ENCODE data around the gene NTN4.
"Not testable (repeated sequence)": the region's sequence is repeated elsewhere in the genome, so short reads cannot be mapped to it uniquely, and the experiment has no call there.

Gene NTN4

DNA sequence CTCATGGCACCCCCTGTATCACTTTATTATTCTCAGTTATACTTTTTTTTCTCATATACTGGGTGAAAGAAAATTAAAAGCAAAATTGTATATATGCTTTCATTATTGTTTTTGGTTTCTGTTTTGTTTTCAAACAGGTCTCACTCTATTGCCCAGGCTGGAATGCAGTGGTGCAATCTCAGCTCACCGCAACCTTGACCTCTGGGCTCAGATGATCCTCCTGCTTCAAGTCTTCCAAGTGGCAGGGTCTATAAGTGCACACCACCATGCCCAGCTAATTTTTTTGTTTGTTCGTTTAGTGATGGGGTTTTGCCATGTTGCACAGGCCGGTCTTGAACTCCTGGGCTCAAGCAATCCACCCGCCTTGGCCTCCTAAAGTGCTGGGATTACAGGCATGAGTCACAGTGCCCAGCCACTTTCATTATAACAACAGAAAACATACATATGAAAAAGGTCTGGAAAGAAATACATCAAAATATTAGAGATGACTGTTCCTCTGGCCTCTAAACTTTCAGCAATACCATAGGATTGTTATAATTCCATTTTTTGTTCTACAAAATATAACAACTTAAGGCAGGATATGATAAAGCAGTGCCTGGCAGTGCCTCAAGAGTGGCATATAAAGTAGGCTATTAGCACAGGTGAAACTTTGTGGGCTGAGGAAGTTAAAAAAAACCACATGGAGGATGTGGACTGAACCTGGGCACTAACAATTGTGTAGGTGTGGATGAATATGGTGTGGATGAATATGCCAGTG lies 5.8 kb upstream of the NTN4 start:
- no peak for DNase-seq

- peak; percentile 26 to 44 for DNase-seq
These were observed 619 bp upstream of the NTN4 start for GRCh38 chr12:95790917-95791849.

DNA sequence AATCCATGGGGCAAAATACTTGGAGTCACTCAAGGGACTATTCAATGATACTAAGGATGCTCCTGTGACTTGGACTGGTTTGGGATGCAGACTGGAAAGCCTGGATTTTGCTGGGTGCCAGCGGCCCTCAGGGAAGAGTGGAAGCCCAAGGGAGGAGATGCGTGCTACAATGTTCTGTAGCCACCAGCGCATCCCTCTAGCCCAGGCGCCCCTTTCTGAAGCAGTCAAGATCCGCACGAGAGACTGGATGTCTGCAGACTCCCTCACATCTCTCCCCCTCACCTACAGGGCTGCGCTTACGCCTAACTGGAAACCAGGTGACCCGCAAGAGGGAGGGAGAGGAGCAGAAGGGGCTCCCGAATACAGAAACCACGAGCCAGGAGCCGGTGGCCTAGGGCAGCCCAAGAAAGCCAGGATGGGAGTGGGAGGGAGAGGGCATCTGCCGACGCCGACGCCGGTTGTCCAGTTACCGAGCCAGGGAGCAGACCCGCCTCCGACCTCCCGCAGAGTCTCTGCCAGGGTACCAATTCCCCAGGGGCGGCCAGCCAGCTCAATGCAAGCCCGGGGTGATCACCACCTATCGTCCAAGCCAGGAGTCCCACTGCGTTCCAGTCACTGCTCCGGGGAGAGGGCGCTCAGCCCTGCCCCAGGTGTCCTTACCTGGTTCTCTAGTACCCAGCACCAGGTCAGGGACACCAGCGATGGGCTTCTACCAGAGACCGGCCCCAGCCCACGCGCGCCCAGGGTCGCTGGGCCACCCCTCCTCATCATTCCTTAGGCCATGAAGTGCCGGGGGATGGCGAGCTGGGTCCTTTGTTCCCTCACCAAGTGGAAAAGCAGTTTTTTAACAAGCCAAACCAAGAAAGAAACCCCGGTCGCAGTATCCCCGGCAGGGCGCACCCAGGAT lies 1.2 kb downstream of the NTN4 start:
- DNase-seq, result peak in 1 of 2 experiments; percentile 9

GRCh38 chr12:95788637-95789036 lies 1.9 kb downstream of the NTN4 start:
- DNase-seq, result no peak

DNA sequence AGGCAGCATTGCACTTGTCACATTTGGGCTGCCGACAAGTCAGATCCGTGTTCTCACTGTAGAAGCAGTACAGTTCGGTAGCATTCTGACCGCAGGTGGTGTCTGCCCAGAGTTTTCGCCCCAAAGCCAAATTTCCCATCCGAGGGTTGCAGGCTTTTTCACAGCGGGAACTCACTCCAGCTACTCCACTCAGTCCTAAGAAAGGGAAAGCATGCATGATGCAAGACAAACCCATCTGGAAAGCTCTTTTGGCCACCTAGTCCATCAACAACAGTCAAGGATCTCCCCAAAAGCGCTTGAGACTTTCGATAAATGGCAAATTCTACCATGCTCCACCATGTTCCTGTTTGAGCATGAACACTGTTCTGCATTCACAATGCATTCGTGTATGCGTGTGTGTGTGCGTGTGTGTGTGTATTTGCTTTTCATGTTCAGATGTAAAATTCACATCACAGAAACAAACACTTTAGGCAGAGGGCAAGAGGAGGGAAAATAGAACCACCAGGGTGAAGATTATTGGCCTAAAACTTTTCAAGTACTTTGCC lies 3.2 kb downstream of the NTN4 start:
- DNase-seq, result no peak

DNA sequence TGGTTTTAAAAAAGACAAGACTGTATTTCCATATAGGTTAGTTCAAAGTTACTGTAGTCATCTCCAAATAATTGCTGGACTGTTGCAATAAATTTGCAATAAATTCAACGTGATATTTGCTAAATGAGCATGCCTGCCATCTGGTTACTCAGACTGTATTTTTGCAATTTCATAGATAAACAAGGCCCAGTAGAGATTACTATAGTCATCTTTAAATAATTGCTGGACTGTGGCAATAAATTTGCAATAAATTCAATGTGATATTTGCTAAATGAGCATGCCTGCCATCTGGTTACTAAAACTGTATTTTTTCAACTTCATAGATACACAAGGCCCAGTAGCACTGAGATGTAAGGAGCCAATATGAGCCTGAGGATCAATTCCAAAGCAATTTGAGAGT lies 5.6 kb downstream of the NTN4 start:
- DNase-seq, result no peak

DNA sequence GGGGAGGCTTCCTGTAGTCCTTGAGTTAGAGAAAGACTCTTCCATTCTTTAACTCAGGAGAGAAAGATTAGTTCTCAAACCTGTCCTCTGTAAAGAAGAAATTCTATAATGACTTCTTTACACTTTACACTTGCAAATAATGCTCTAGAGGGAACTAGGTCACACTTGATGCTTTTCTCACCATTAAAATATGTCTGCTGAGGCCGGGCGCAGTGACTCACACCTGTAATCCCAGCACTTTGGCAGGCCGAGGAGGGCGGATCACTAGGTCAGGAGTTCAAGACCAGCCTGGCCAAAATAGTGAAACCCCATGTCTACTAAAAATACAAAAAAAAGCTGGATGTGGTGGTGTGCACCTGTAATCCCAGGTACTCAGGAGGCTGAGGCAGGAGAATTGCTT lies 6.3 kb downstream of the NTN4 start:
- DNase-seq, result no peak

- DNase-seq, result not testable (repeated sequence)
These were observed 15.1 kb downstream of the NTN4 start for GRCh38 chr12:95775466-95775865.

- DNase-seq, result no peak
These were observed 16.1 kb downstream of the NTN4 start for GRCh38 chr12:95774311-95775045.

DNA sequence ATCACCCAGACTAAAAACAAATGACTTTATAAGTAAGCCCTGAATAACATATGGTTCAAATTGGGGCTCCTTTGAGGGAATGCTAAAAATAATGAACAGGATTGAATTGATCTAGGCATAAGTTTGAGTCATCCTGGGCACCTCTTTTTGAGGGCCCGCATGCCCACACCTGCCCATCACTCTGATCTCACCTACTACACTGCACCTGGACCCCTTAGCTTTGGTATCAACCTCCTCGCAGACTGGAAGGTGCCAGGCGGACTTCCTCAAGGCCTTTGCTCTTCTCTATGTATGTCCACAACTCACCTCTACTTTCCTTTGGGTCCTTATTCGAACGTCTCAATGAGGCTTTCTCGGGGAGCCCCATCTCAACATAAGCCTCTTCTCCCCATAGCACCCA lies 17.2 kb downstream of the NTN4 start:
- DNase-seq, result no peak

DNA sequence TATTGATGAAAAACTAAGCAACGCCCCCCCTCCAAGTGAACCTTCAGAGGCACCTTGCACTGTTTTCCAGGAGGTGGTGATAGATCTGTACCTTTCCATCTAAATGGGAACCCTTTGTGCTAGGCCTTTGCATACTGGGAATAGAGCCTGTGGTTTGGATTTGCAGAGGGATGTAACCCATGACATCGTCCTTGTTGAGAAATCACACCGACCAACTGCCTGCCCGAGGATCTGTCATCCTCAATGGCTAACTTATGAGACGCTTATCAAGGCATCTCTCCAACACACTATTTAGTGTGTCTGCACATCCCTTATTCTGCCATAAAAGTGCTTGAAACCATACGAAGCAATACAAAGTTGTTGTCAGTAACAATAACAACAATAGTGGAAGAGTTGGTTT lies 22.9 kb downstream of the NTN4 start:
- no peak for DNase-seq

DNA sequence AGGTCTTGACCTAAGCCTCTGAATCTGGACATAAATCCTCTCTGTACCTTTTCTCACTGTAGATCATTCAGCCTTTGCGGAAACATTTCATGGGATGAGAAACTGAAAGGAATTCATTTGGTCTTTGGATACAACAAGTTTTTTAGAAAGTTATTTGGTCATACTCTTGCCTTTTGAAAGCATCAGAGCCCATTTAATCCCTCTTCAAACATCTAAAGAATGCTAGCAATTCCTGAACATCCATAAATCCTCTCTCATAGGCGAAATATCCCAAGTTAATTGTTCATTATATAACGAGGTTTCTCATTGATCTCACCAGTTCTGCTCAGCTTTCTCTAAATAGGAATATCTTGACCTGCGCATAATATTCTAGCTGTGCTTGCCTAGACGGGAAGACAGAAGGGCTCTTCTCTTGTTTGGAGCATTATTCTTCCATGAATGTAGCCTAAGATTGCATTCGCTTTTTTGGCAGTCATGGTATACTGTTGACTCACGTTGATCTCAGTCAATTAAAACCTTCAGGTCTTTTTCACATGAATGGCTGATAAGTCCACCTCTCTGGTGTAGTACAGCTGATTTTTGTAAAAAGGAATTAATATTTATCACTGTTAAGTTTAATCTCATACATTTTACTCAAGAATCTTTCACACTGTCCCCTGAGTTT lies 24.1 kb downstream of the NTN4 start:
- no peak for DNase-seq

DNA sequence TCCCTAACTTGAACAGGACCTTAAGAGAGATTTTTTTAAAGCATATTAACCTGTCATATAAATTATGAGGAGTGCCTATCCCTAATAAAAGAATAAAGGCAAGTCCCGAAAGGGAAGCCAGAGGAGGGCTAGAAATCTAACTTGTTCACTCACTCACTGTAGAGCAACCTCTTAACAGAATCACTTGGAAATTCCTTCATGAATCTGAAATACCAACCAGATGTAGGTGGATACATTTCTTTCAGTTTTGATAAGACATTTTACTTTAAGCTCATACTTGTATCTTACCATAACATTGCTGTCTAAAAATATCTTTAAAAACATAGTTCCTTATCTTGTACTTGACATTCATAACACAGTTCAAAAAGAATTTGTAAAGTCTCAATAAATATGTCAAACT lies 25.7 kb downstream of the NTN4 start:
- DNase-seq, result no peak

GRCh38 chr12:95763809-95764253 lies 26.7 kb downstream of the NTN4 start:
- no peak for DNase-seq

GRCh38 chr12:95762123-95762785 lies 28.3 kb downstream of the NTN4 start:
- no peak for DNase-seq

- DNase-seq, result no peak
These were observed 30.2 kb downstream of the NTN4 start for GRCh38 chr12:95760371-95760770.

DNA sequence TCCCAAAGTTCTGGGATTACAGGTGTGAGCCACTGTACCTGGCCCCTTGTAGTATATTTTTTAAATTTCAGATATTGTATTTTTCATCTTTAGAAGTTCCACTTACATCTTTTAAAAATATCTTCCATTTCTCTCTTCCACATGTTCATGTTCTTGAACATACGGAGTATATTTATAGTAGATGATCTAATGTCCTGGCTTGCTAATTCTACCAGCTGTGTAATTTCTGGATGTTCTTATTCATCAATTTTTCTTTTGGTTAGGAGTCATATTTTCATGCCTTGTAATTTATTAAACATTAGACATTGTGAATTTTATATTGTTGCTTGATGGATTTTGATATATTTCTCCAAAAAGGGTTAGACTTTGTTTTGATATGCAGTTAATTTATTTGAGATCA lies 30.8 kb downstream of the NTN4 start:
- DNase-seq, result no peak

DNA sequence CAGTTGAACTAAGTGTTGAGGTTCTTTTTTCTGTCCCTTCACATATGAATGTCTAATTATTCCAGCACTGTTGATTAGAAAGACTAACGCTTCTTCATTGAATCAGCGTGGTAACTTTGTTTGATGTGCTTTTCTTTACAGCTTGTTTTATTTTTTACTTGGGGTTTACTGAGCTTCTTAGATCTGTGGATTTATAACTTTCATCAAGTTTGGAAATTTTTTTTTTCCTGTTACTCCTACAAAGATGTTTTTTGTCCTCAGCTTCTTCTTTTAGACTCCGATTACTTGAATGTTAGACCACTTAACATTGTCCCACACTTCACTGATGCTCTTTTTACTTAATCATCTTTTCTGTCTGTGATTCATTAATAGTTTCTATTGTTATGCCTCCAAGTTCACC lies 31.5 kb downstream of the NTN4 start:
- no peak for DNase-seq

- no peak for DNase-seq
These were observed 34.2 kb downstream of the NTN4 start for GRCh38 chr12:95756362-95756761.

GRCh38 chr12:95755261-95755865 lies 35.2 kb downstream of the NTN4 start:
- DNase-seq, result no peak

All from NCI-H1930 (cell line).